NK-92 (cell line): ENCODE results near the gene ANKS1B.
"Not testable (repeated sequence)": the region's sequence is repeated elsewhere in the genome, so short reads cannot be mapped to it uniquely, and the experiment has no call there.

ENCODE experiments used
- DNase-seq: peaks from one replicate; lab custom pipeline; 2025; ENCODE audit not compliant: unreplicated experiment; lab: John Stamatoyannopoulos, UW

ANKS1B gene

GRCh38 chr12:99766408-99766807 is 218.3 kb downstream of the ANKS1B start:
- no peak for DNase-seq

GRCh38 chr12:99765469-99766114 is 219.1 kb downstream of the ANKS1B start:
- DNase-seq: no peak

GRCh38 chr12:99759444-99759843 is 225.3 kb downstream of the ANKS1B start:
- DNase-seq: no peak

- DNase-seq: no peak
These were observed 225.7 kb downstream of the ANKS1B start for GRCh38 chr12:99758997-99759396.

- DNase-seq: no peak
These were observed 232.0 kb downstream of the ANKS1B start for GRCh38 chr12:99752740-99753139.

- no peak for DNase-seq
These were observed 238.2 kb downstream of the ANKS1B start for GRCh38 chr12:99746538-99746937.

- DNase-seq: no peak
These were observed 238.8 kb downstream of the ANKS1B start for GRCh38 chr12:99745895-99746294.

- no peak for DNase-seq
These were observed 239.6 kb downstream of the ANKS1B start for GRCh38 chr12:99745121-99745520.

GRCh38 chr12:99736760-99737269 is 247.9 kb downstream of the ANKS1B start:
- DNase-seq: no peak

- DNase-seq: no peak
These were observed 252.6 kb downstream of the ANKS1B start for GRCh38 chr12:99732131-99732530.

- no peak for DNase-seq
These were observed 261.8 kb downstream of the ANKS1B start for GRCh38 chr12:99722690-99723486.

- no peak for DNase-seq
These were observed 262.9 kb downstream of the ANKS1B start for GRCh38 chr12:99721715-99722275.

GRCh38 chr12:99720083-99720465 is 264.7 kb downstream of the ANKS1B start:
- not testable (repeated sequence) for DNase-seq

GRCh38 chr12:99719411-99720082 is 265.2 kb downstream of the ANKS1B start:
- DNase-seq: not testable (repeated sequence)

- not testable (repeated sequence) for DNase-seq
These were observed 268.8 kb downstream of the ANKS1B start for GRCh38 chr12:99715841-99716510.

GRCh38 chr12:99714921-99715320 is 269.8 kb downstream of the ANKS1B start:
- DNase-seq: not testable (repeated sequence)

- DNase-seq: no peak
These were observed 270.7 kb downstream of the ANKS1B start for GRCh38 chr12:99713946-99714520.

- DNase-seq: no peak
These were observed 272.5 kb downstream of the ANKS1B start for GRCh38 chr12:99712281-99712680.

- no peak for DNase-seq
These were observed 273.5 kb downstream of the ANKS1B start for GRCh38 chr12:99711246-99711645.

GRCh38 chr12:99709619-99710018 is 275.1 kb downstream of the ANKS1B start:
- no peak for DNase-seq
